Measurements from ENCODE around the gene CACNA1C. TPM values are rescaled to one million over a fixed set of nuclear protein-coding genes. Genes with fewer than 3 reads are reported as not detected.

Gene CACNA1C
- total RNA-seq, 1 donor from 2014 or later = not detected

- DNase-seq (ENCODE audit: low read depth) = no peak
These were observed 141.8 kb downstream of the CACNA1C start for GRCh38 chr12:2194571-2194970.

GRCh38 chr12:2195085-2195484, 142.3 kb downstream of the CACNA1C start:
- no peak for DNase-seq (ENCODE audit: low read depth)

- DNase-seq (ENCODE audit: low read depth) = peak; percentile 13
These were observed 145.3 kb downstream of the CACNA1C start for GRCh38 chr12:2198005-2198501.

GRCh38 chr12:2198542-2198941, 145.8 kb downstream of the CACNA1C start:
- DNase-seq (ENCODE audit: low read depth) = no peak

GRCh38 chr12:2205996-2206395, 153.2 kb downstream of the CACNA1C start:
- DNase-seq (ENCODE audit: low read depth) = no peak

GRCh38 chr12:2208837-2209635, 156.2 kb downstream of the CACNA1C start:
- DNase-seq (ENCODE audit: low read depth) = no peak

GRCh38 chr12:2211119-2211518, 158.3 kb downstream of the CACNA1C start:
- no peak for DNase-seq (ENCODE audit: low read depth)

- DNase-seq (ENCODE audit: low read depth) = no peak
These were observed 159.8 kb downstream of the CACNA1C start for GRCh38 chr12:2212537-2212936.

- no peak for DNase-seq (ENCODE audit: low read depth)
These were observed 160.4 kb downstream of the CACNA1C start for GRCh38 chr12:2212971-2213869.

- no peak for DNase-seq (ENCODE audit: low read depth)
These were observed 161.6 kb downstream of the CACNA1C start for GRCh38 chr12:2214411-2214810.

- DNase-seq (ENCODE audit: low read depth) = no peak
These were observed 163.1 kb downstream of the CACNA1C start for GRCh38 chr12:2215709-2216560.

- no peak for DNase-seq (ENCODE audit: low read depth)
These were observed 165.9 kb downstream of the CACNA1C start for GRCh38 chr12:2218706-2219105.

- DNase-seq (ENCODE audit: low read depth) = no peak
These were observed 168.3 kb downstream of the CACNA1C start for GRCh38 chr12:2221030-2221621.

GRCh38 chr12:2222691-2223090, 169.9 kb downstream of the CACNA1C start:
- no peak for DNase-seq (ENCODE audit: low read depth)

GRCh38 chr12:2224961-2225360, 172.2 kb downstream of the CACNA1C start:
- no peak for DNase-seq (ENCODE audit: low read depth)

- DNase-seq (ENCODE audit: low read depth) = no peak
These were observed 172.9 kb downstream of the CACNA1C start for GRCh38 chr12:2225696-2226095.

GRCh38 chr12:2226641-2227040, 173.9 kb downstream of the CACNA1C start:
- no peak for DNase-seq (ENCODE audit: low read depth)

GRCh38 chr12:2227360-2227759, 174.6 kb downstream of the CACNA1C start:
- no peak for DNase-seq (ENCODE audit: low read depth)

- DNase-seq (ENCODE audit: low read depth) = no peak
These were observed 175.7 kb downstream of the CACNA1C start for GRCh38 chr12:2228535-2228934.

- DNase-seq (ENCODE audit: low read depth) = no peak
These were observed 177.1 kb downstream of the CACNA1C start for GRCh38 chr12:2229661-2230539.

Data from myocyte (in vitro differentiated cells).